T-helper 17 cell (primary cell): ENCODE results near the gene WWOX. TPM values are rescaled to one million over a fixed set of nuclear protein-coding genes. Genes with fewer than 3 reads are reported as not detected.

Experiments
- ATAC-seq: fragments of 150-1000 bp; cut with Tn5 transposase; 2 replicates; pipeline ENCODE4 v1.10.0; 2021; ENCODE audit warnings: mild to moderate bottlenecking, moderate library complexity
- DNase-seq, 3 donors: peaks; one replicate each; pipeline versions ENCODE4 v3.0.0 to v3.0.0-alpha.2; 2020 to 2021
- H3K9me3 ChIP-seq: one replicate; pipeline ENCODE4 v1.7.0; 2013; ENCODE audit warnings: low read length, mild to moderate bottlenecking; ENCODE audit not compliant: control insufficient read depth, poor library complexity, severe bottlenecking
- H3K27ac Mint-ChIP-seq: one replicate; pipeline ENCODE4 v1.8.0; 2022; ENCODE audit warnings: mild to moderate bottlenecking, moderate library complexity, mixed read lengths
- H3K27me3 Mint-ChIP-seq: one replicate; pipeline ENCODE4 v1.8.0; 2022; ENCODE audit warnings: mixed read lengths
- H3K36me3 Mint-ChIP-seq: one replicate; pipeline ENCODE4 v1.8.0; 2022; ENCODE audit warnings: low read depth, mixed read lengths
- H3K4me1 Mint-ChIP-seq: one replicate; pipeline ENCODE4 v1.8.0; 2022; ENCODE audit warnings: mild to moderate bottlenecking, mixed read lengths
- H3K4me3 Mint-ChIP-seq: one replicate; pipeline ENCODE4 v1.8.0; 2022; ENCODE audit warnings: mild to moderate bottlenecking, moderate library complexity, mixed read lengths
- total RNA-seq, 4 donors: library from RNA in 2 of 4; stranded (reverse) in 2 of 4; gene quantifications; one replicate each; pipeline ENCODE4 v1.2.3 and lab custom pipeline; 2022 to 2026

The WWOX gene
- total RNA-seq, 2 donors from 2014 or later: 26.8 to 29.7 TPM

DNA sequence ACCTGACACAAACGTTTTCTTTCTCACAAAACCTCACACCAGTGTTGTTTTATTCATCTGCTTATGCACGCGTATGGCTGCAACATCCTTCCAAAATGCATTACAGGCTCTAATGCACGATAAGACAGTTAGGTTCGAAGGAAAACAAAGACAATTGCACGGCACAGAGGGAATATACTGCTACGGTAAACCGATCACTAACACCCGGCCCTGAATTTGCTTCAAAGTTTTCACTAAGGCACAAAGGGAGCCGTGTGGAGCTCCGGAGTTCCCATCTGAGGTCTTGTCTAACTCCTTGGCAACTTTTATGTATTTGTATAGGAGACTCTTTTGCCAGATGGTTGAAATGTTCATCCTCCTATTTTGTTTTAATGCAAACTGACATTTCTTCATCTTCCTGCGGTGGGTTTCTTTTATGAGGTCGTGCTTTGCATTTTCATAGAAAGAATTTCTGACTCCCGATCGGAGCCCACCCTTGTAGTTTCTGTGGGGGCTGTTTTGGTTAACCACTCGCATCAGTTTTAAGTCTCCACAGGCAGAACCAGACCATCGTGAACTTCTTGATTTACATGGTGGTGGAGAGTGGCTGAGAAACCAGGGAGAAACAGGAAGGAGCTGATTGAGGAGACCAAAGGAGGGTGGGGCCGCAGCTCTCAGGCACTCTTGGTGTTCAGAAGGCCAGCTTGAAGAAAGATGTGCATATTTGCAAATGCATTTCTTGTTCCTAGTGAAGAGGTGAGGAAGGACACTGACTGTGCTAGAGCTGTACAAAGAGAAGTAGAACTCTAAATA is 984.2 kb downstream of the WWOX start:
- DNase-seq (no peak), ATAC-seq (no peak)
- peaks cover 6% of the 10 kb centered on the region for H3K27me3 Mint-ChIP-seq
- peaks cover 2% of the 10 kb centered on the region for H3K36me3 Mint-ChIP-seq
- H3K9me3 ChIP-seq: no peaks in the 10 kb centered on the region
- H3K4me1 Mint-ChIP-seq: peaks cover 12% of the 10 kb centered on the region
- H3K4me3 Mint-ChIP-seq: no peak overlapping the region
- H3K27ac Mint-ChIP-seq: peak overlapping the region; percentile 24

- H3K27ac Mint-ChIP-seq: no peak overlapping the region
- no peaks in the 10 kb centered on the region for H3K36me3 Mint-ChIP-seq
- H3K4me1 Mint-ChIP-seq: peaks cover 31% of the 10 kb centered on the region
Measured at GRCh38 chr16:79088971-79089370, 989.5 kb downstream of the WWOX start.

DNA sequence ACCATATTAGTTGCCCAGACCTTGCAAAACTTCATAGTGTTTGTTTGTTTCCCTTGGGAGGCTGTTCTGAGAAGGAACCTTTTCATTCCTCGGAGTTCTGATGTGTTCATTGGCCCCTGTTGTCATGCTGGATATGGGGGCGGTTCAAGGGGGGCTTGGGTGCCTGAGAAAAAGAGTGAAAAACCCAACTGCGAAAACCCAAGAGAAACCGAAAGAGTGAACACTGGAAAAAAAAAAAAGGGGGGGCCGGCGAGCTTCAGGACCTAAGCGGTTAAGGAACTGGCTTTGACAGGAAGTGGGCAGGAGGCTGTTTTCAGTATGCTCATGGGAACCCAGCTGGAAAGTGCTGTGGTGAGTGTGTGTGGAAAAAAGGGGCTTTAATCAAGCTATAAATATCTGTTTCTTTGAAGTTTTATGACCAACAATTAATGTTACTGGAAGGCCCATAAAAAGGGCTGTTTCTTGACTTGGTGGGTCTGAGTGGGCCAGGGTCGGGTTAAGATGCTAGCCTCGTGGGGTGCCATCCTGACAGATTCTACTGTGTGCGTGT is 990.4 kb downstream of the WWOX start:
- DNase-seq (no peak), ATAC-seq (peak; percentile 48)
- H3K9me3 ChIP-seq: no peaks in the 10 kb centered on the region
- Mint-ChIP-seq H3K36me3 (no peaks in the 10 kb centered on the region), H3K27me3 (no peaks in the 10 kb centered on the region), H3K4me3 (peak overlapping the region; percentile 81), H3K27ac (peak overlapping the region; percentile 83), H3K4me1 (peaks cover 30% of the 10 kb centered on the region)

More at GRCh38 chr16:79088971-79089370, 989.5 kb downstream of the WWOX start:
- DNase-seq (no peak), ATAC-seq (no peak)
- H3K27me3 Mint-ChIP-seq: no peaks in the 10 kb centered on the region
- H3K9me3 ChIP-seq: no peaks in the 10 kb centered on the region
- H3K4me3 Mint-ChIP-seq: no peak overlapping the region

GRCh38 chr16:79090966-79091365 is 991.5 kb downstream of the WWOX start:
- no peak for DNase-seq
- Mint-ChIP-seq H3K4me1 (peaks cover 30% of the 10 kb centered on the region), H3K27ac (peak overlapping the region; percentile 16), H3K36me3 (no peaks in the 10 kb centered on the region), H3K27me3 (no peaks in the 10 kb centered on the region), H3K4me3 (peak overlapping the region; percentile 50)
- H3K9me3 ChIP-seq: no peaks in the 10 kb centered on the region
- ATAC-seq: no peak

DNA sequence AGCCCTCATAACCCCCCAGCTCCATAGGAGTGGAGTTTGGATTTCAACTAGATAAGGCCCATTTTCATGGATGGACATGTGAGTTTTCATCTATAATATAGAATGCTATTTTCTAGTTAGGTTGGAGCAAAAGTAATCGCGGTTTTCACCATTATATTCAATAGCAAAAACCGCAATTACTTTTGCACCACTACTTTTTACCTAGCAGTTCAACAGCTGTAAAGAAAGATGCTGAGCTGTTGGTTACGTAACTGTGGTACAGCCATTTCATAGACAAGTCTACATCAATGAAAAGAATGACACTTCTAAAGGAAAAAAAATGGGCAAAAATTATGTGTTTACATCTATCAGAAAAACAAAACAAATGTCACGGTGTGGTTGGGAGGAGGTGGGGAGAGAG is 993.4 kb downstream of the WWOX start:
- Mint-ChIP-seq H3K27ac (peak overlapping the region; percentile 69), H3K27me3 (no peaks in the 10 kb centered on the region), H3K36me3 (no peaks in the 10 kb centered on the region), H3K4me3 (no peak overlapping the region), H3K4me1 (peaks cover 33% of the 10 kb centered on the region)
- DNase-seq: no peak
- no peaks in the 10 kb centered on the region for H3K9me3 ChIP-seq
- peak; percentile 35 for ATAC-seq

- DNase-seq (peak in 1 of 3 donors; percentile 18), ATAC-seq (peak; percentile 86)
- Mint-ChIP-seq H3K27me3 (no peaks in the 10 kb centered on the region), H3K27ac (peak overlapping the region; percentile 69), H3K4me1 (peaks cover 31% of the 10 kb centered on the region), H3K36me3 (no peaks in the 10 kb centered on the region), H3K4me3 (peak overlapping the region; percentile 52)
- H3K9me3 ChIP-seq: no peaks in the 10 kb centered on the region
Measured at GRCh38 chr16:79093554-79093967, 994.1 kb downstream of the WWOX start.

DNA sequence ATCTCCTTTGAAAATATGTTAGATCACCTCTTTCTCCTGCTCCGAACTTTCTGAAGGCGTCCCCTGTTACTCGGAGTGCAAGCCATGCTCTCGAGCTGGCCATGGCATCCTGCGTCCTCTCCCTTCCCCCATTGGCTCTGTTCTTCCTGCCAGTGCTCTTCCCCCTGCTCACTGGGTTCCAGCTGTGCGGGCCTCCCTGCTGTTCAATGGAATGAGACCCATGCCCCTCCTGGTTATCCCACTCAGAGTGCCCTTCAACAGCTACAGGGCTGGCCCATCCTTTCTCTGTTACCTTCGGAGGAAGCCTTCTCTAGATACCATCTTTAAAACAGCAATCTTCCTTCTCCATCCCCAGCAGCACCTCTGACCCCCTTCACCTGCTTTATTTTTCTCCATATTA is 996.8 kb downstream of the WWOX start:
- no peak for DNase-seq
- H3K4me3 Mint-ChIP-seq: no peak overlapping the region
- no peak overlapping the region for H3K27ac Mint-ChIP-seq
- H3K9me3 ChIP-seq: no peaks in the 10 kb centered on the region
- no peaks in the 10 kb centered on the region for H3K27me3 Mint-ChIP-seq
- H3K36me3 Mint-ChIP-seq: no peaks in the 10 kb centered on the region
- ATAC-seq: no peak
- peaks cover 14% of the 10 kb centered on the region for H3K4me1 Mint-ChIP-seq

- Mint-ChIP-seq H3K36me3 (no peaks in the 10 kb centered on the region), H3K27me3 (no peaks in the 10 kb centered on the region), H3K4me1 (peaks cover 12% of the 10 kb centered on the region), H3K27ac (no peak overlapping the region), H3K4me3 (no peak overlapping the region)
- DNase-seq (no peak), ATAC-seq (no peak)
- H3K9me3 ChIP-seq: no peaks in the 10 kb centered on the region
Measured at GRCh38 chr16:79097166-79097565, 997.7 kb downstream of the WWOX start.

DNA sequence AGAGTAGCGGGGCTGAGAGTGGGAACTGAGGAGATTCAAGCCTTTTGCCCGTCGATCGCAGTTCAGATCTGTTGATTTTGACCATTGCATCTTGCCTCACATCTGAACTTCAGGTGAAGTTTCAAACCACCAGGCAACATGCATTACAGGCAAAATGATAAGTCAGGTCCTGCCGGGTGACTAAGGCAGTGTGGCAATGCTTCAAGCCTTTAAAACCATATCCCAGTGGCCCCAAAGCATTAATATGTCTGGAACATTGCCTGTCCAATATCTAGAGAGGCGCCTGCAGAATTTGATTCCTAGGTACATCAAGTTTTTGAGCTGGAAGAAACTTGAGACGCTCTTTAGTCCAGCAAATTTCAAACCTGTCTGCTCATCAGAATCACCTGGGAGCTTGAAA is 998.3 kb downstream of the WWOX start:
- Mint-ChIP-seq H3K27me3 (no peaks in the 10 kb centered on the region), H3K4me1 (peaks cover 13% of the 10 kb centered on the region), H3K4me3 (no peak overlapping the region), H3K36me3 (no peaks in the 10 kb centered on the region), H3K27ac (no peak overlapping the region)
- no peaks in the 10 kb centered on the region for H3K9me3 ChIP-seq
- DNase-seq: no peak
- ATAC-seq: no peak

DNA sequence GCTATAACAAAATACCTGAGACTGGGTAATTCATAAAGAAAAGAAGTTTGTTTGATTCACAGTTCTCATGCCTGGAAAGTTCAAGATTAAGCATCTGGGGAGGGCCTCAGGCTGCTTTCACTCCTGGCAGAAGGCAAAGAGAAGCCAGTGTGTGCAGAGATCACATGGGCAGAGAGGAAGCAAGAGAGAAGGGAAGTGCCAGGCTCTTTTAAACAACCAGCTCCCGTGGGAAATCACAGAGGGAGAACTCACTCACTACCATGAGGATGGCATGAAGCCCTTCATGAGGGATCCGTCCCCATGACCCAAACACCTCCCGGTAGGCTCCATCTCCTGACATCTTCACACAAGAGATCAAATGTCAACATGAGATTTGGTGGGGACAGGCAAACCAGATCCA is 999.5 kb downstream of the WWOX start:
- H3K27me3 Mint-ChIP-seq: no peaks in the 10 kb centered on the region
- no peak for DNase-seq
- H3K9me3 ChIP-seq: no peaks in the 10 kb centered on the region
- H3K36me3 Mint-ChIP-seq: no peaks in the 10 kb centered on the region
- H3K4me1 Mint-ChIP-seq: peaks cover 6% of the 10 kb centered on the region
- no peak overlapping the region for H3K4me3 Mint-ChIP-seq
- no peak for ATAC-seq
- H3K27ac Mint-ChIP-seq: no peak overlapping the region

- no peak for DNase-seq
- no peaks in the 10 kb centered on the region for H3K27me3 Mint-ChIP-seq
- ATAC-seq: no peak
- H3K9me3 ChIP-seq: no peaks in the 10 kb centered on the region
- no peaks in the 10 kb centered on the region for H3K36me3 Mint-ChIP-seq
- H3K27ac Mint-ChIP-seq: no peak overlapping the region
- no peak overlapping the region for H3K4me3 Mint-ChIP-seq
- H3K4me1 Mint-ChIP-seq: peaks cover 6% of the 10 kb centered on the region
Measured at GRCh38 chr16:79099716-79100115, 1000.3 kb downstream of the WWOX start.

DNA sequence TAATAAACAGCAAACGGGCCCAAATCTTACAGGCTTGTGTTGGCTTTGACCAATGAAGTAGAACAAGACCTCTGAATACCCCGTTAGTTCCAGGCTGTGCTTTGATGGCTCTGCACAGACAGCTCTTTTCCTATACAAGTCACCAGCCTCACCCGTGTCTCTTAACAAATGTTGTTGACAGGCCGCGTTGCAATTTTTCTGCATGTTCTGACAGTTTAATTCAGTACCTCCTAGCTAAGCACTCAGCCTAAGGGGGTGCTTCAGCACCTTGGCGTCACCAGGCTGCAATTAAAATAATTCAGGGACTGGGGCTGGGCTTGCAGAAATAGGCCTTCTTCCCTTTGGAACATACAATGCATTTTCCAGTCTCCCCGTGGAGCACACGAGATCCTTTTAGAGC is 1001.0 kb downstream of the WWOX start:
- ATAC-seq (no peak), DNase-seq (no peak)
- Mint-ChIP-seq H3K27ac (no peak overlapping the region), H3K36me3 (no peaks in the 10 kb centered on the region), H3K4me1 (peaks cover 6% of the 10 kb centered on the region), H3K4me3 (no peak overlapping the region), H3K27me3 (no peaks in the 10 kb centered on the region)
- no peaks in the 10 kb centered on the region for H3K9me3 ChIP-seq

DNA sequence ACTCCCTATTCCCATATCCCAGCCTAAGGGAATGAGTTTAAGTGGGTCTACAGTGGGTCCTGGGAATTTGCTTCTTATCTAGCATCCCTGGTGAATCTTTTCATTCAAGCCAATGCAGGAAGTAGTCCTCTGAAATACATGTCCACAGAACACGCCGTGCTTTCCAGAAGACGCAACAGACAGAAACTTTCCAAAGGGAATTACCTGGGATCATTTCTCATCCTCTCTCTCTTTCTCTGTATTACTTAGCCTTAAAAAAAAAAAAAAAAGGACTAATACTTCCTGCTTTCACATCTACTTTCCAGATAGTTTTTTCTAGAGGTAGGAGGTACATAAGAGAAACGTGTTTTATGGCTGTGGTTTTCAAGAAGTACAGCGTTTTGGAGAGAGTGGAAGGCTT is 1002.0 kb downstream of the WWOX start:
- no peak overlapping the region for H3K27ac Mint-ChIP-seq

DNA sequence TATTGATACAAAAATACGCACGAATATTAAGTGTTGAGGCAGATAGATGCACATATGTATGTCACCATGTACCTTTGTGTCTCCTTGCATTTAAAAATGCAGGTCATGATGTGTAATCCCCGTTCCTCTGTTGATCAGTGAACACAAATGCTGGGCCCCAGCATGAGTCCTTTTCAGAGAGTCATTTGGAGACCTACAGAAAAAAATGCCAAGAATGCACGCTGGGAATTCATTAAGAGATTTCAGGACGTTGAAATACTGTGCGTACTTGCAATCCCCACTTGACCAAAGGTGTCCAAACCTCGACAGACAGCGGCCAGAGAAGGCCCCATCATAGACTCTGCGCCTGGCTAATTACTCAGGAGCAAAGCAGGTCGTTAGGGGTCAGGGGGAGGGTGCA is 1005.1 kb downstream of the WWOX start:
- no peak overlapping the region for H3K4me3 Mint-ChIP-seq
- no peaks in the 10 kb centered on the region for H3K27me3 Mint-ChIP-seq
- H3K27ac Mint-ChIP-seq: no peak overlapping the region
- no peaks in the 10 kb centered on the region for H3K36me3 Mint-ChIP-seq
- no peaks in the 10 kb centered on the region for H3K9me3 ChIP-seq
- no peak for DNase-seq
- H3K4me1 Mint-ChIP-seq: peaks cover 3% of the 10 kb centered on the region
- no peak for ATAC-seq

More for the DNA sequence above, 1002.0 kb downstream of the WWOX start:
- no peaks in the 10 kb centered on the region for H3K36me3 Mint-ChIP-seq
- no peaks in the 10 kb centered on the region for H3K27me3 Mint-ChIP-seq
- DNase-seq (no peak), ATAC-seq (no peak)
- no peaks in the 10 kb centered on the region for H3K9me3 ChIP-seq
- peaks cover 3% of the 10 kb centered on the region for H3K4me1 Mint-ChIP-seq
- H3K4me3 Mint-ChIP-seq: no peak overlapping the region
